Pancreas (tissue), 10 donors: ENCODE measurements around the gene DYNC2H1. TPM values are rescaled to one million over a fixed set of nuclear protein-coding genes. Genes with fewer than 3 reads are reported as not detected.

Experiments
- ATAC-seq, 4 donors: fragments of 200-7000 bp; cut with Tn5 transposase; one replicate each; pipeline versions ENCODE4 v1.8.0 to v1.9.1; 2020; ENCODE audit warnings: mild to moderate bottlenecking in 4 of 4, moderate library complexity in 4 of 4
- DNase-seq, 6 donors: peaks; one replicate each; pipeline ENCODE4 v3.0.0-alpha.2; 2020
- FAIRE-seq: peaks from 2 replicates; lab custom pipeline; 2012; peaks lifted over from hg19 to GRCh38; lab: Jason Lieb, UNC
- H3K27ac ChIP-seq, 4 donors: fragments of 200-600 bp; sonication (generic); 1 replicate in 3 of 4; 2 replicates in 1 of 4; pipeline versions ENCODE4 v1.5.0 to v1.8.0; 2020
- H3K27me3 ChIP-seq, 4 donors: fragments of 200-600 bp; one replicate each; pipeline ENCODE4 v1.8.0; 2021
- H3K36me3 ChIP-seq, 3 donors: fragments of 200-600 bp; sonication (generic) in 1 of 3; one replicate each; pipeline versions ENCODE4 v1.5.0 to v1.8.0; 2020 to 2021
- H3K4me1 ChIP-seq, 3 donors: fragments of 200-600 bp; one replicate each; pipeline ENCODE4 v1.8.0; 2021
- H3K4me3 ChIP-seq, 4 donors: fragments of 200-600 bp; sonication (generic) in 2 of 4; one replicate each; pipeline versions ENCODE4 v1.5.0 to v1.8.0; 2020 to 2021
- H3K9me3 ChIP-seq, 4 donors: fragments of 200-600 bp; one replicate each; pipeline ENCODE4 v1.8.0; 2021
- CTCF ChIP-seq, 4 donors: fragments of 200-600 bp; sonication (generic) in 3 of 4; IDR thresholded peaks; one replicate each; pipeline versions ENCODE4 v1.5.0 to v1.8.0; 2021; ENCODE audit warnings: antibody characterized with exemption in 4 of 4
- WGBS, 2 donors: extraction: QIAGEN DNeasy Blood & Tissue Kit; methylation state at CpG; one replicate each; pipeline ENCODE4 v1.1.7; 2013; 5-methylcytosine and 5-hydroxymethylcytosine counted together
- intact Hi-C, 3 donors: fragments of 100-400 bp; cut with DNase I; formaldehyde crosslinking; loops; one replicate each; pipeline versions ENCODE4 v1.11.1 to v1.14.2; 2022
- polyA plus RNA-seq, 2 donors: library from polyadenylated mRNA; stranded (reverse); fragments of 200-250 nt; gene quantifications; one replicate each; pipeline ENCODE4 v1.2.3, GENCODE V29; 2013
- total RNA-seq, 6 donors: library from RNA; stranded (reverse); fragmentation: NEBNext Ultra II Directional in 4 of 6; extraction: Animal tissue kit (Norgen Biotek cat#: 25700) in 4 of 6; gene quantifications; one replicate each; pipeline versions ENCODE4 v1.2.1 to v1.2.4, GENCODE V29; 2021 to 2023
- donor health status: healthy with polysubstance abuse.
- donor health status: DM: no; HTN: no; CAD: no; lungs with moderate emphysema.
- donor health status: DM: no; HTN: no; CAD: no.
- donor health status: control.
- donor health status: control.
- donor health status: Bipolar disorder and iron deficiency.
- donor health status: DM: yes; HTN: yes; CAD: no.
- donor health status: DM: no; HTN: no; CAD: no.
- donor health status: DM: no; HTN: no; CAD: no.
- donor health status: DM: yes; HTN: yes; CAD: no.

DYNC2H1 gene
- total and polyA plus RNA-seq, 8 donors, result 6.6 to 15.2 (median 8.4) TPM

DNA sequence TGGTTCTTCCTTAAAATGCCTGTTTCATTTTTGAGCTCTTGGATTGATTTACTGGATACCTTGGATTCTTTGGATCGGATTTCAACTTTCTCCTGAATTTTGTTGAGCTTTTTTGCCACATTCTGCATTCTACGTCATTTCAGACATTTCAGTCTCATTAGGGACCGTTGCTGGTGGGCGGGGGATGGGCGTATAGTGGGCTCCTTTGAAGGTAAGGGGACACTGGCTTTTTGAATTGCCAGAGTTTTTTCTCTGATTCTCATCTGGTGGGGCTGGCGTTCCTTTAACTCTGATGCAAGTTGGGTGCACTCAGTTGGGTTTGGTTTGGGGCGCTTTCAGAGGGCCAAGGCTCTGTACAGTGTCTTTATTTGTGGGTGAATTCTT is 216.5 kb downstream of the DYNC2H1 start:
- DNase-seq, result no peak
- H3K9me3 ChIP-seq, result no peaks in the 10 kb centered on the region
- intact Hi-C loops, result loop anchor here in 1 of 3 donors (10.0 kb wide), 1 partner anchor 279 kb away; no protein-coding TSS in a partner anchor

DNA sequence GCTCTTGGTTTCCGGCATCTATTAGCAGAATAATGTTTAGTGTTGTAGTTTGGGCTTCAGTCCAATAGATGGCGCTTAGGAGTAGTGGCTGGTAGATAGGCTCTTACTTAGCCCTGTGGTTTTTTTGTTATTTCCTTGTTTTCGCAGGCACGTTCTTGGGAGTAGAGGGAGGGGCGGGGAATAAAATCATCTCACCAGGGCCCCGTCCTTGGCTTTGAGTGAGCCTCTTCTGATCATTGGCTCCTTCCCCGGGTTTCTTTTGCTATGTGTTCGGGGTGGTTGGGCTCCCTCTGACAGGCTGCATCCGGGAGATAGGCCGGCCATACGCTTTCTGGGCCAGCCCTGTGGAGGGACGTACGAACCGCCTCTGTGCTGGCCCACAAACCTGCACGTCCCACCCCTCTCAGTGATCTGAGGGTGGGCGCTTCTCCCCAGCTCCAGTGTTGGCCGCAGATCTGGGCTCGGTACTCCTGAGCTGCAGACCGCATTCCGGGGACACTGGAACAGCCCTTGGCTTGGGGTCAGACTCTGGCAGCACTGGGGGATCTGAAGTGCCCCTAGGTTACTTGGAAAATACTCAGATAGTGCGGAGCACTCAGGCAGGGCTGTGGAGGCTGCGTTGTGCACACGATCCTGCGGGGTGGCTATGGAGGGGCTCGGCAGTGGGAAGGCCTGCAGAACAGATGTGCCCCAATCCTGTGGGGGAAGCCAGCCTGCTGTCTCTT is 217.0 kb downstream of the DYNC2H1 start:
- no peaks in the 10 kb centered on the region for H3K36me3 ChIP-seq
- H3K27me3 ChIP-seq, result no peaks in the 10 kb centered on the region
- H3K4me1 ChIP-seq, result no peaks in the 10 kb centered on the region
- no peak for FAIRE-seq
- H3K27ac ChIP-seq, result no peak overlapping the region
- intact Hi-C loops, result loop anchor here in 1 of 3 donors (10.0 kb wide), 1 partner anchor 279 kb away; no protein-coding TSS in a partner anchor
- ATAC-seq, result peak; percentile 94 to 98 (median 96)
- peak in 3 of 4 donors; percentile 30 to 52 (median 46) for TF ChIP-seq CTCF (IDR thresholded peaks at IDR 0.05)
- H3K4me3 ChIP-seq, result no peak overlapping the region
- H3K9me3 ChIP-seq, result no peaks in the 10 kb centered on the region
- 68 to 74% methylated on average over 25 of the region's 25 CpGs for WGBS, 2 donors
- DNase-seq, result peak in 4 of 6 donors; percentile 22 to 42 (median 34)

More for the DNA sequence above, 216.5 kb downstream of the DYNC2H1 start:
- no peak for TF ChIP-seq CTCF (IDR thresholded peaks at IDR 0.05)
- H3K27me3 ChIP-seq, result no peaks in the 10 kb centered on the region
- H3K36me3 ChIP-seq, result no peaks in the 10 kb centered on the region
- ATAC-seq, result peak in 1 of 4 donors; percentile 14
- FAIRE-seq, result no peak
- WGBS, 2 donors, result 47 to 55% methylated on average over 7 of the region's 7 CpGs
- H3K4me1 ChIP-seq, result no peaks in the 10 kb centered on the region
- H3K4me3 ChIP-seq, result no peak overlapping the region
- H3K27ac ChIP-seq, result no peak overlapping the region

DNA sequence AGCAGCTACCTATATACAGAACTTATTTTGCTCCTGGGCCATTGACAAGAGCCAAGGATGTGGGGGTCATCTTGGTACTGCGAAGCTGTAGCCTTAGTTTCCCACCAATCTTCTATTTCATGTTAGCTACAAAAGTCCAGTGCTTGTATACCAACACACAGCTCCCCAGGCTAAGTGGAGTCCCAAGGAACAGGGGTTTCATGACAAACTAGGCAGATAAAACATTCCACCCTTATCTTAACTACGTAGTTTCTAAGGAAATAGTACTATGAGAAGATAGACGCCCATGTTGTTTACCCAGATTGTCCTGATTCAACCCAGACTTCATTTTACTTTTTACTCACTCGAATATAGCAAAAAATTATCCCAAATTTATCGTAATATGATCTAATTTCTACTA is 218.5 kb downstream of the DYNC2H1 start:
- DNase-seq (no peak), ATAC-seq (no peak), FAIRE-seq (no peak)
- Histone ChIP-seq H3K4me1 (no peaks in the 10 kb centered on the region), H3K9me3 (no peaks in the 10 kb centered on the region), H3K36me3 (no peaks in the 10 kb centered on the region), H3K27ac (no peak overlapping the region), H3K4me3 (no peak overlapping the region), H3K27me3 (no peaks in the 10 kb centered on the region)
- WGBS, 2 donors, result 71 to 72% methylated on average over 5 of the region's 5 CpGs
- intact Hi-C loops, result loop anchor here in 1 of 3 donors (10.0 kb wide), 1 partner anchor 277 kb away; no protein-coding TSS in a partner anchor
- no peak for TF ChIP-seq CTCF (IDR thresholded peaks at IDR 0.05)

GRCh38 chr11:103332409-103332808 is 223.2 kb downstream of the DYNC2H1 start:
- no peak for TF ChIP-seq CTCF (IDR thresholded peaks at IDR 0.05)
- Histone ChIP-seq H3K27ac (no peak overlapping the region), H3K9me3 (no peaks in the 10 kb centered on the region), H3K36me3 (no peaks in the 10 kb centered on the region), H3K27me3 (no peaks in the 10 kb centered on the region), H3K4me1 (no peaks in the 10 kb centered on the region), H3K4me3 (no peak overlapping the region)
- FAIRE-seq, result no peak
- no peak for DNase-seq
- no peak for ATAC-seq
- WGBS, 2 donors, result 89 to 92% methylated on average over 6 of the region's 6 CpGs
- intact Hi-C loops, result no loop called here
